HG03095 (cell line): ENCODE data around the gene JAML.

Source experiments
- ATAC-seq: cut with Tn5 transposase; IDR thresholded peaks from one replicate; pipeline ENCODE4 v1.9.1; 2021; ENCODE audit warnings: moderate library complexity; ENCODE audit not compliant: unreplicated experiment

JAML gene

DNA sequence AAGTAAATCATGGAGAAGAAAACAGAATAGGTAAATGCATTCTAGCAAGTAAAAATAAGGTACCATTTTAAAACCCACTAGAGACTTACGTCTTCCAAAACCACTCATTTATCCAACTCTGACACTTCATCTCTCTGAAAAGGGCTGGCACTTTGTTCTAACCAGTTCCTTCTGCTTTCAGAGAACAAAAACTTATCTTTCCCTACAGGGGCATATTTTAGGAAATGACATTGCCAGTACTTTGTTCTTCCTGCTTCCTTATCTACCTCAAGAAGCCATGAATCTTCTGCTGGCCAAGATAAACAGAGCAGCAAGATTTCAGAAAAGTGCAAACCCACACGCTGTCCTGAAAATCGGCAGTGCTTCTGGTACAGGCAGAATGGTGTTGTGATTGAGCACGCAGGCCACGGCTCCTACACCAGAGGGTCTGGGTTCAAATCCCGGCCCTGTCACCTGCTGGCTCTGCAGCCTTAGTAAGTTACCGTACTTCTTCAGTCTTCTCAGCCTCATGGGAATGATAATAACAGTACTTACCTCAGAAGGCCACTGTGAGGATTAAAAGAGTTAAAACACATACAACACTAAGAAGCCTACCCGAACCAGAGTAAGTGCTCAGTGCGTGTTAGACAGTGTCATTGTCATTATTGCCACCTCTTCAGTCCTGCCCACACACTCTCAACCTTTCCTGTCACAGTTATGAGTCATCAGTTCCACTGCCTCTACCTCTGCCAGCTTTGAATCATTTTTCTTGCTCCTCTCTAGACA is 16.4 kb upstream of the JAML start:
- no peak for ATAC-seq

DNA sequence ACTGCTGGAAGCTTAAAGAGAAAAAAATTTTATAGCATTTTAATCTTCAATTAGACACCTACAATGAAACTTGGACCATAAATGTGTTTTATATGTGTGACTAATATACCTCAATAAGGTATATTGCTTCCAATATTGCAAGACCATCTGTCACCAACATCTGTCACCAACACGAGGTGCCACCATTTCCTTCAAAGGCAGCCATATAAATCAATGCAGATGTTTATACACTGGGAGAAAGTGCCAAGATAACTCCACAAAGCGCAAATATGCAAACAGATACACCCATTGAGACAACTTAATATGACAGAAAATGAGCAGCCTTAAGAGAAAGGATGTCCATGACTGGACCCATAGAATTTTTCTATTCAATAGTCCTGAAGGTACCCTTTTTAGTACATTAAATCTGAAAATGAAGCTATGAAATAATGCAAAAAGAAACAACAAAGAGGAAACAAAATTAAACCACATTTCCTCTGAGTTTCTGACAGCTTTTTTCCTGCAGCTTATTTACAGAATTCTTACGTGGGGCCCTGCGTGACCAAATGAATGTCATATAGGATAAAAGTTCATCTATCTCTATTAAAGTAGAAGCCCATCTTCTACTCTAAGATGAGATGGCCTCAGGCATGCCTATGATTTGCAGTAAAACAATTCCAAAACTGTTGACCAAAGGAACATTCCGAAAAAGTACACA is 14.8 kb upstream of the JAML start:
- ATAC-seq, result no peak

- ATAC-seq, result no peak
Measured at GRCh38 chr11:118238929-118239328, 14.1 kb upstream of the JAML start.

DNA sequence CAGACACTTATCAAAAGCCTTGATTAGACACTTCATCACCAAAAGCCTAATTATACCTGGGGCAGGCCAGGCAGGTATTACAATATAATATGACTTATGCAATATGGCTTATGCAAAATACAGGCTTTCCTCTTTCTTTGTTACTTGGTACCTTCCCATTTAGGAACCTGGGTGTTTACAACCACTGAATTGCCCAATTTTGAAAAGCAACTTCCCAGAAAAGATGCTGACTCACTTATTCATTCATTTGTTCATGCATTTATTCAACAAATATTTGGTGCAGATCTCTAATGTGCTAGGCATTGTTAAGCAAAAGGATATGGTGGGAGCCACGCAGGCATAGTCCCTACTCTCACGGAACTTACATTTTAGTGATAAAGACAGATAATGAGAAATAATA is 13.6 kb upstream of the JAML start:
- ATAC-seq, result no peak

GRCh38 chr11:118236170-118236569 is 11.4 kb upstream of the JAML start:
- ATAC-seq, result no peak

- no peak for ATAC-seq
Measured at GRCh38 chr11:118234833-118235232, 10.0 kb upstream of the JAML start.

DNA sequence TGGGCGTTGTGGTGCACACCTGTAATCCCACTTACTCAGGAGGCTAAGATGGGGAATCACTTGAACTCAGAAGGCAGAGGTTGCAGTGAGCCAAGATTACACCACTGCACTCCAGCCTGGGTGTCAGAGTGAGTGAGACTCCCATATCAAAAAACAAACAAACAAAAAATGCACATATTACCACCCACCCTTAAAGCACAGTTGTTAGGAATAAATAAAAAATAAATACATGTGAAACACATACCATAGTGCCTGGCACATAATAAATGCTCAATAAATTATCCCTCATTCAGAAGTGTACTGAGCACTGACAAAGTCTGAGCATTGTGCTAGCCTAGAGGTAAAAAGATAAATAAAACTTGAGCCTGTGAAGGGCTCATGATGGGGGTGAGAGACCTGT is 9.0 kb upstream of the JAML start:
- no peak for ATAC-seq

GRCh38 chr11:118233377-118233776 is 8.6 kb upstream of the JAML start:
- ATAC-seq, result no peak

DNA sequence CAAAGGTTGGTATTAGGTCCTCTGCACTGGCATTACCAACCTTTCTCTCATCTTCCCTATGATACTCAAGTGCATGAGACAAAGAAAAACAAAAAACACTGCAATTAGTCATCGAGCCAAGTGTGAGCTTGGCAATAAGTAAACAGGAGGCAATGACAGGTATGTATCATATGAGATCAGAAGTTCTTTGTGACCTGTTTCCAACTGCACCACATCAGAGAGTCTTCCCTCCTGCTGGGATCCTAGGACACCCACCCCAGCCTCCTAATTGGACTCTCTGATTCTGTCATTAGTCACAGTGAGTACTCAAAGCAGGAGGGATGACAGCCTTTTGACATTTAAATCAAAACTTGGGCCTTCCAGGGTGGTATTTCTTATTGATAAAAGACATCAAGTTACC is 7.8 kb upstream of the JAML start:
- ATAC-seq, result no peak

DNA sequence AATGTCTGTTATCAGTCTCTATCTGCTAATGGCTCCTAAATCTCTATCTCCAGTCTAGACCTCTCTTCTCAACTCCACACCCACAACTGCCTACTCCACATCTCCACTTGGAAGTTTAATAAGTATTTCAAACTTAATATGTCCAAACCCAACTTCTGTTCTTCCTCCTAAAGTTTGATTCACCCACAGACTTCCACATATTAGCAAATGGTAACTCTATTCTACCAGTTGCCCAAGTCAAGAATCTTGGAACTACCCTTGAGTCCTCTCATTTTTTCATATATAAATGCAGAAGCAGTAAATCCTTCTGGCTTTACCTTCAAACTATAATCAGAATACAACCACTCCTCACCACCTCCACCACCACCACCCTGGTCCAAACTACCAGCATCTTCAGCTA is 6.7 kb upstream of the JAML start:
- no peak for ATAC-seq

DNA sequence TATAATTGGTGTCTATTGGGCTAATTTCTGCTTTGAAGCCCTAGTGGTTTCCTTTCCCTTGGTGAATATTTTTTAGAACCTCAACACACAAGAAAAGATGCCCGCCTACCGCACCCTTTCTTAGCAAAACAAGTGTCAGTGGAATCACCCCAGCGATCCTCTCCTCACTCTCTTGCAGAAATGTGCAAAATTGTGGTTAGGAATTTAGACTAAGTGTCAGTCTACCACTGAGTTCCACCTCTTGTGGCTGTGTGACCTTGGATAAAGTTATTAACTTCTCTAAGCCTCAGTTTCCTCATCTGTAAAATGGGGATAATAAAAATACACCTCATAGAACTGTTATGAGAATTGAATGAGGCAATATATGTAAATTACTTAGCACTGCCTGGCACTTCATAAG is 5.3 kb upstream of the JAML start:
- no peak for ATAC-seq

DNA sequence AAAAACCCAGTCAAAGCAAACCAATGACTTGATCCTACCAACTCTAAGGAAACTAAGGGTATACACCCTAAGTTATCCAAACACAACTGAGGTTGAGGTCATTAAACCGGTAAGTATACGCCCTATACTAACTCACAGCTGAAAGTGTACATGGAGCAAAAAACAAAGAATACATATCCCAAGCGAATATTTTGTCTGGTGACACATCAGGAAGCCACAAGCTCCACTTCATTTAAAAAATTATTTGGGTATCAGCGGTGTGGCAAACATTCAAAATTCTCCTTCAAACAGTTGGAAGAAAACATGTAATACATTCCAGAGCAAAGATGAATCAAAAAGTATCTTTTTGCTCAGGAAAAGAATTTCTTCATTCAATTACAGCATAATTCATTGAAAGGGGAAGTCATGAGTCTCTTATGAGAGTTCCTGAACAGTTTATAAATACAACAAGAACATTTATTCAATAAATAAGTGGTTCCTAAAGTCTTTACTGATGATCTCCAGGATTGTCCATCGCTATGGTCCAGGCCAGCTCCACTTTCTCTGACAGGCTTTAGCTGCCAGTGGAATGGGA is 4.5 kb upstream of the JAML start:
- no peak for ATAC-seq

DNA sequence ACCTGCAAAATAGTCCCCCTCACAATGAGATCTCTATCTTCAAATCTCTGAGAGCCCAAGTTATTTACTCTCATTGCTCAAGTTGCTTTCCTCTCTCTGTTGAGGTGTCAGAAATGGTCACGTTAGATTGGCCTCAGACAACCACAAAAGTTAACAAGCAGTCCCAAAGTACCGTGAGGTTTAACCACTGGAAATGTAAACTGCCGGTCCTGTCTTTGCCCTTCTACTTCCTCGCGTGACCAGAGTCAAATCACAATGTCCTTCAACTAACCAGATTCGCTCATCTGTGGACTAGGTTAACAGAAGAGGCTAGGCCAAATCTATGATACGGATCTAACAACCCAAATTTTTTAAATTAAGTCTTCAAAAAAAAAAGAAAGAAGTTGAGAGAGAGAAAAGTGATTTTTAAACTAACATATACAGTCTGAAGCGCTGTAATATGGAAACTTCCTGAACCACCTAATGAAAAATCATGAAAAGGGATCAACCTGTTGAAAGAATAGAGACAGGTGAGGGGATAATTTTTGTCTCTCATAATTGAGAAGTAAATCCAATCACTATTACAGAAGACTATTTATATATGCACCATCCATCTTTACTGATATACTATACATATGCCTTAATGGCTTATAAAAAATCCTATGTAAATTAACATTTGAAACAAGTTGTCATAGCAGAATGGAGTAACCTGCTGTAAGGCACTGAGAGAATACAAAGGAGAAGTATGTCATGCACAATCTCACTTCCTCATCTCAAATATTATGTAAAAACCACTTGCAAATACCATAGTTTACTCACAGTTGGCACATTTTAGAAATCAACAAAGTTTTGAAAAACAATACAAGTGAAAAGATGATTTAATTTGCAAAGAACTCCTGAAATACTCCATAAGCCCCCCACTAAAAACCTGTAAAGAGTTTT is 3.3 kb upstream of the JAML start:
- peak; percentile 52 for ATAC-seq

DNA sequence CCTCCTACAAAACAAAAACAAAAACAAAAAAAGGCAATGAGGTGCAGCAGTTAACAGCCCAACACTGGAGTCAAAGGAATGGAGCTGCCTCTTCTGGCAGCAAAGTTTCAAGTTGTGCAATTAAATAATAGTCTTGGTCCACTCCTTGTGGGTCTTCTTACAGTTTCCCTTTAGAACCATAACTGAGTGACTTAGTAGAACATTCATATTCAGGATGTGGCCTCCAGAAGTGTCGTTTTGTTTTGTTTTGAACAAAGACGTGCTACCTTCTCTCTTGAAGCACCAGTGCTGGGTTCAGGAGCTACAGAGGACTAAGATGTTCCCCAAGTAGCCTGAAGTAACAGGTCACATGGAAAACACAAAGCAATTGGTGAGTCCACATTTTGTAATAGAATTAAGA is 2.0 kb upstream of the JAML start:
- ATAC-seq, result no peak

DNA sequence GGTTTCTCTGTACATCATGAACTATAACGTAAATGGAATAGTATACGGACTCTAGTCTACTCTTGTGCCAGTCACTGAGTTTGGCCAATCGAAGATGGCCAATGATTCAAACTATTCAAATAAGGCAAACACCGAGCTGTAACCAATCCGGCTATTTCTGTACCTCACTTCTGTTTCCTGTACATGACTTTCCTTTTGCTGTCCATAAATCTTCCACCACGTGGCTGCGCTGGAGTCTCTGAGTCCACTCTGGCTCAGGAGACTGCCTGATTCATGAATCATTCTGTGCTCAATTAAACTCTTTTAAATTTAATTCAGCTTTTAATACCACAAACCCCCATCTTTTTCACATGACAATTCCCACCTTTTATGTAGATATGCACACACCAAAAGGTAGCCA is 1.5 kb upstream of the JAML start:
- ATAC-seq, result no peak

GRCh38 chr11:118223992-118224391 is 819 bp downstream of the JAML start:
- no peak for ATAC-seq

GRCh38 chr11:118223570-118223969 is 1.2 kb downstream of the JAML start:
- no peak for ATAC-seq

DNA sequence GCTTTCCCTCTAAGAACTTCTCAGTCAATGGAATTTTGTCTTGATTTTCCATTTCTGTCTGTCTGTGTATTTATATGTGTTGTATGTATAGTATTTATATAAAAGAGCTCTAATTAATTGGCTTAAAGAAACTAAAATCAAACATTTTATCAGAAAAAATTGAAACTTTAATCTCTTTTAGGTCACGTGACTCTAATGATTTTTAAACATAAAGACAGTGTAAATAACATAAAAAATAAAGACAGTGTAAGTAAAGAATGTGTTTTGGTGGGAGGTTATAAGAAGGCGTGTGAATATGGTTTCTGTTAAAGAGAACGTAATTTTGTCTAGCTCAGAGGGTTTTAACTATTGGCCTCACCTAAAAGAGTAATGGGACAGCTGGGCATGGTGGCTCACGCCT is 2.4 kb downstream of the JAML start:
- ATAC-seq, result no peak

DNA sequence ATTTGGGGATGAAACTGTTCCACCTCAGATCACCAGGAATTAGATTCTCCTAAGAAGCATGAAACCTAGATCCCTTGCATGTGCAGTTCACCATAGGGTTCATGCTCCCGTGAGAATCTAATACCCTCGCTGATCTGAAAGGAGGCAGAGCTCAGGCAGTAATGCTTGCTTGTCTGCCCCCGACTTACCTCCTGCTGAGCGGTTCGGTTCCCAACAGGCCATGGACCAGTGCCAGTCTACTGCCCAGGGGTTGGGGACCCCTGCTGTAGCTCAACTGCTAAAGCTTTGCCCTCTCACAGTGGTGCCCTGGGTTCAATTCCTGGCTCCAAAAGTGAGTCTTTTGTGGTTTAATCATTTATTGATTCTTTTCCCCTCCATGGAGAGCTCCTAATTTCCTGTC is 3.4 kb downstream of the JAML start:
- ATAC-seq, result no peak

DNA sequence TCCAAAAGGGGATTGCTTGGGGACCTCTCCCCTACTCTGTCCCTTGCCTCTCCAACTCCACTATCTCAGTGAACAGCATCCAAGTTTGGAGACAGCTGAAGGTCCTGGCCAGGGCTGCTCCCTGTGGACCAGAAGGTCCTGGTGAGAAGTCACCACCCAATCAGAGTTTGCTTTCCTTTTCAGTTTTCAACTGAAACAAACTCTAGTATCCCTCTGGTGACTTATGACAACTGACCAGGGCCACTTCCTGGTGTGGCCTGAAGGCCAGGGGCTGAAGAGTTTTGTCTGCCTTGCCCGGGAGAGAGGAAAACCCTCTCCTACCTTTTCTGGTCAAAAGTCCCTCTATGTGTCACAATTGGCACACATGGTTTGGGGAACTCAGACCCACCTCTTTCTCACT is 5.1 kb downstream of the JAML start:
- no peak for ATAC-seq

GRCh38 chr11:118219244-118219643 is 5.6 kb downstream of the JAML start:
- no peak for ATAC-seq
